GM12891 (cell line): Measurements from ENCODE around the gene SCNN1G.

Experiments
- POLR2A ChIP-seq: IDR thresholded peaks from 2 replicates; pipeline ENCODE4 v1.6.1; 2011; ENCODE audit warnings: low read depth, low read length, control low read depth
- POLR2AphosphoS5 ChIP-seq: IDR thresholded peaks from 2 replicates; pipeline ENCODE4 v1.6.1; 2011; ENCODE audit warnings: low read depth, low read length, control low read depth
- POU2F2 ChIP-seq: IDR thresholded peaks from 2 replicates; pipeline ENCODE4 v1.6.1; 2011; ENCODE audit warnings: low read depth, mild to moderate bottlenecking, control low read depth, low read length, moderate library complexity
- SPI1 ChIP-seq: IDR thresholded peaks from 2 replicates; pipeline ENCODE4 v1.6.1; 2011; ENCODE audit warnings: low read depth, low read length, control low read depth
- TAF1 ChIP-seq: IDR thresholded peaks from 2 replicates; pipeline ENCODE4 v1.6.1; 2011; ENCODE audit warnings: low read depth, low read length, control low read depth

GRCh38 chr16:23214796-23215195 lies 32.3 kb downstream of the SCNN1G start:
- TF ChIP-seq POLR2A (no peak), POLR2AphosphoS5 (no peak), SPI1 (no peak), POU2F2 (no peak), TAF1 (no peak)
